HepG2 (cell line): Measurements from ENCODE around the gene PIK3CB. TPM values are rescaled to one million over a fixed set of nuclear protein-coding genes. Genes with fewer than 3 reads are reported as not detected.
A peak's percentile ranks its signal among the peaks of the same experiment; 100 is the strongest.

Source experiments
- DNMT3B ChIP-seq: conservative IDR thresholded peaks from 2 replicates; pipeline ENCODE4 v1.6.1; 2016; ENCODE audit warnings: missing biosample characterization, control low read depth
- ELF4 ChIP-seq: sonication (generic); formaldehyde crosslinking; IDR thresholded peaks from 2 replicates; pipeline ENCODE4 v1.5.0; 2020; ENCODE audit warnings: missing genetic modification reagents, mild to moderate bottlenecking, moderate library complexity, borderline replicate concordance
- KAT2B ChIP-seq: fragments of 150-350 bp; IDR thresholded peaks from 2 replicates; pipeline ENCODE4 v1.6.1; 2014; ENCODE audit warnings: low read depth, low read length, borderline replicate concordance
- MEF2D ChIP-seq: sonication (generic); formaldehyde crosslinking; IDR thresholded peaks from 2 replicates; pipeline ENCODE4 v1.5.1; 2020; ENCODE audit warnings: mild to moderate bottlenecking, missing genetic modification reagents
- MXD4 ChIP-seq: IDR thresholded peaks from 2 replicates; pipeline ENCODE4 v1.6.1; 2016; ENCODE audit warnings: mild to moderate bottlenecking, missing biosample characterization, missing genetic modification reagents
- NBN ChIP-seq: fragments of 450-650 bp; conservative IDR thresholded peaks from 2 replicates; pipeline ENCODE4 v1.6.1; 2017
- NCOA2 ChIP-seq: sonication (generic); formaldehyde crosslinking; IDR thresholded peaks from 2 replicates; pipeline ENCODE4 v1.8.0; 2022; ENCODE audit warnings: inconsistent platforms
- SATB2 ChIP-seq: sonication (generic); formaldehyde crosslinking; IDR thresholded peaks from 2 replicates; pipeline ENCODE4 v1.5.0; 2020; ENCODE audit warnings: missing genetic modification reagents
- SOX13 ChIP-seq, 3 experiments: fragments of 450-650 bp in 1 of 3; sonication (generic) in 1 of 3; formaldehyde crosslinking in 1 of 3; IDR thresholded peaks in 2 of 3; conservative IDR thresholded peaks in 1 of 3; 2 replicates each; pipeline versions ENCODE4 v1.5.0 to v1.6.1; 2016 to 2020; ENCODE audit warnings: antibody characterized with exemption in 1 of 3, mild to moderate bottlenecking in 1 of 3, missing compliant biosample characterization in 1 of 3, missing genetic modification reagents in 1 of 3, moderate library complexity in 1 of 3
- SP2 ChIP-seq: sonication (generic); formaldehyde crosslinking; IDR thresholded peaks from 2 replicates; pipeline ENCODE4 v1.5.1; 2020; ENCODE audit warnings: mild to moderate bottlenecking, missing genetic modification reagents
- STAG1 ChIP-seq: sonication (generic); formaldehyde crosslinking; IDR thresholded peaks from 2 replicates; pipeline ENCODE4 v1.4.0; 2020; ENCODE audit warnings: missing genetic modification reagents
- TARDBP ChIP-seq: sonication (generic); formaldehyde crosslinking; IDR thresholded peaks from 2 replicates; pipeline ENCODE4 v1.8.0; 2022; ENCODE audit warnings: mild to moderate bottlenecking, missing genetic modification reagents
- XRCC5 ChIP-seq: fragments of 200-400 bp; formaldehyde crosslinking; optimal IDR thresholded peaks from 2 replicates; pipeline ENCODE3; 2017; ENCODE audit warnings: mild to moderate bottlenecking, low read length
- ZC3H4 ChIP-seq: sonication (generic); formaldehyde crosslinking; IDR thresholded peaks from 2 replicates; pipeline ENCODE4 v1.4.0; 2020; ENCODE audit warnings: missing genetic modification reagents, borderline replicate concordance
- ZNF205 ChIP-seq: IDR thresholded peaks from 2 replicates; pipeline ENCODE4 v1.6.1; 2018; ENCODE audit warnings: missing biosample characterization, missing genetic modification reagents
- ZNF33B ChIP-seq: sonication (generic); formaldehyde crosslinking; IDR thresholded peaks from 2 replicates; pipeline ENCODE4 v1.5.1; 2020; ENCODE audit warnings: mild to moderate bottlenecking, missing genetic modification reagents
- ZNF460 ChIP-seq: sonication (generic); formaldehyde crosslinking; IDR thresholded peaks from 2 replicates; pipeline ENCODE4 v1.5.1; 2020; ENCODE audit warnings: missing genetic modification reagents, mild to moderate bottlenecking, borderline replicate concordance
- ZNF547 ChIP-seq: sonication (generic); formaldehyde crosslinking; IDR thresholded peaks from 2 replicates; pipeline ENCODE4 v1.5.1; 2020; ENCODE audit warnings: mild to moderate bottlenecking, missing genetic modification reagents
- ZNF564 ChIP-seq: sonication (generic); formaldehyde crosslinking; IDR thresholded peaks from 2 replicates; pipeline ENCODE4 v1.8.1; 2023; ENCODE audit warnings: mild to moderate bottlenecking, missing genetic modification reagents
- ZNF605 ChIP-seq: sonication (generic); formaldehyde crosslinking; IDR thresholded peaks from 2 replicates; pipeline ENCODE4 v1.8.0; 2022; ENCODE audit warnings: mild to moderate bottlenecking, missing genetic modification reagents
- ZNF619 ChIP-seq: sonication (generic); formaldehyde crosslinking; IDR thresholded peaks from 2 replicates; pipeline ENCODE4 v1.4.0; 2020; ENCODE audit warnings: mild to moderate bottlenecking, missing genetic modification reagents
- ZNF720 ChIP-seq: sonication (generic); formaldehyde crosslinking; IDR thresholded peaks from 2 replicates; pipeline ENCODE4 v1.4.0; 2020; ENCODE audit warnings: missing genetic modification reagents
- ZNF737 ChIP-seq: sonication (generic); formaldehyde crosslinking; IDR thresholded peaks from 2 replicates; pipeline ENCODE4 v1.5.0; 2020; ENCODE audit warnings: missing genetic modification reagents, mild to moderate bottlenecking, borderline replicate concordance
- ZNF841 ChIP-seq: sonication (generic); formaldehyde crosslinking; IDR thresholded peaks from 2 replicates; pipeline ENCODE4 v1.8.1; 2023; ENCODE audit warnings: missing genetic modification reagents, borderline replicate concordance
- ZSCAN9 ChIP-seq: IDR thresholded peaks from 2 replicates; pipeline ENCODE4 v1.6.1; 2016; ENCODE audit warnings: borderline replicate concordance
- polyA plus RNA-seq, 8 experiments: library from polyadenylated mRNA; depleted of rRNA in 3 of 8; stranded (reverse) in 7 of 8; unstranded in 1 of 8; fragments of >200 nt; fragmentation: Illumina TruSeq in 4 of 8; extraction: Trizol in 4 of 8; gene quantifications; 2 replicates each; pipeline versions ENCODE4 v1.2.1 to v1.2.3, GENCODE V29; 2011 to 2016; ENCODE audit warnings: low read depth in 4 of 8, missing spikeins in 1 of 8, mixed read lengths in 1 of 8; ENCODE audit not compliant: insufficient read depth in 1 of 8
- total RNA-seq, 5 experiments: library from RNA; depleted of rRNA; stranded (reverse); fragments of >200 nt; fragmentation: Illumina TruSeq; extraction: Trizol; gene quantifications; 2 replicates each; pipeline ENCODE4 v1.2.3, GENCODE V29; 2016; ENCODE audit warnings: low read depth in 1 of 5
- TF ChIP-seq, protein P1 (sequence below): IDR thresholded peaks from 2 replicates; pipeline ENCODE4 v1.6.1; 2016; ENCODE audit warnings: low read depth, borderline replicate concordance
- TF ChIP-seq, protein P2 (sequence below): sonication (generic); formaldehyde crosslinking; IDR thresholded peaks from 2 replicates; pipeline ENCODE4 v1.5.0; 2020; ENCODE audit warnings: missing genetic modification reagents, mild to moderate bottlenecking, borderline replicate concordance
- TF ChIP-seq, protein P3 (sequence below): sonication (generic); formaldehyde crosslinking; IDR thresholded peaks from 2 replicates; pipeline ENCODE4 v1.9.0; 2022; ENCODE audit warnings: missing genetic modification reagents, mild to moderate bottlenecking, borderline replicate concordance
- TF ChIP-seq, protein P4 (sequence below): sonication (generic); formaldehyde crosslinking; IDR thresholded peaks from 2 replicates; pipeline ENCODE4 v1.5.0; 2020; ENCODE audit warnings: missing genetic modification reagents

The PIK3CB gene
- total and polyA plus RNA-seq, 2 of the 13 experiments (the other 11 are each of a cell fraction or from before 2014, with no cell fraction given) = 6.6 to 18.7 TPM

DNA sequence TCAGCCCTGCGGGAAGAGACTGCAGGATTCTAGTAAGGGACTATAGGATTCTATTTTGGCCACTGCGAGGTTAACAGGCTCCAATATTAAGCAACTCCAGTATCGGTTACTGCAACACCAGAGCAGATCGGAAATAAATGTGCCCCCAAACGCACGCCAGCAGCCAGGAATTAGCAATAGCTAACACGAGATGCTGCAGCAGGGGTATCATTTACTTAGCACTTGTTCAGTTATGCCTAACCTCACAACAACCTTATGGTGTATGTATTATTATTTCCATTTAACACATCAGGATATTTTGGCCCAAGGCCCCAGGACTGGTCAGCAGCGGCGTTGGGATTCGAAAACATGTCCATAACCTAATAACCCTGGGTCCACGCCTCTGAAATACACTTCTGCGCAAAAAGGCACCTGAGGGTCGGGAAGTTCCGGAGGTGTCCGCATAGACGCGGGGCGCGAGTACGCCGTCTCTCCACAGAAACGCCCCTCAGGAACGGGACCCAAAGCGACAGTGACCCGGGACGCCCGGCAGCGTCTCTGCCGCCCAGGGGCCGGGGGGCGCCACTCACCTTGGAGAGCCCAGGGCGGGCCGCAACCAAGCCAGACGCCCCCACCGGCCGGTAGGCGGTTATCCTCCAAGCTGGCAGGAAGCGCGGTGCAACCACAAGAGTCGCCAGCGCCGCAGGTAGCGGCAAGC is 681 bp downstream of the PIK3CB start (continued):
- no peak for TF ChIP-seq SOX13 (IDR thresholded peaks at IDR 0.05)
- TF ChIP-seq SOX13 (CRISPR knock-in tag; conservative IDR thresholded peaks at IDR 0.05 in 1 of 2, IDR thresholded peaks at IDR 0.05 in 1 of 2) = 0 out of 4 replicates have a peak, but pooled peaks of 1 of the 2 experiments have one; percentile 35
- TF ChIP-seq ZNF205 (CRISPR knock-in tag) = peak; percentile 32; the same call in 1 of the 2 replicates
- TF ChIP-seq STAG1 = peak; percentile 67
- peak; percentile 57; the same call in 1 of the 2 replicates for TF ChIP-seq ZNF564 (CRISPR knock-in tag)
- peak; percentile 63 for TF ChIP-seq ZNF605 (CRISPR knock-in tag)
- TF ChIP-seq, protein P1, sequence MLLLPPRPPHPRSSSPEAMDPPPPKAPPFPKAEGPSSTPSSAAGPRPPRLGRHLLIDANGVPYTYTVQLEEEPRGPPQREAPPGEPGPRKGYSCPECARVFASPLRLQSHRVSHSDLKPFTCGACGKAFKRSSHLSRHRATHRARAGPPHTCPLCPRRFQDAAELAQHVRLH (CRISPR knock-in tag) = peak; percentile 55; the same call in 1 of the 2 replicates
- TF ChIP-seq DNMT3B (CRISPR knock-in tag) = no peak
- TF ChIP-seq ZNF460 (CRISPR knock-in tag) = no peak
- no peak for TF ChIP-seq ZNF619 (CRISPR knock-in tag)
- TF ChIP-seq MEF2D (CRISPR knock-in tag) = no peak
- TF ChIP-seq KAT2B = no peak
- no peak for TF ChIP-seq ZNF720
- no peak for TF ChIP-seq NBN
- TF ChIP-seq ELF4 (CRISPR knock-in tag) = no peak; the same call in 1 of the 2 replicates
- no peak; the same call in 1 of the 2 replicates for TF ChIP-seq MXD4 (CRISPR knock-in tag)
- no peak for TF ChIP-seq TARDBP
- TF ChIP-seq XRCC5 = no peak
- TF ChIP-seq, protein P2, sequence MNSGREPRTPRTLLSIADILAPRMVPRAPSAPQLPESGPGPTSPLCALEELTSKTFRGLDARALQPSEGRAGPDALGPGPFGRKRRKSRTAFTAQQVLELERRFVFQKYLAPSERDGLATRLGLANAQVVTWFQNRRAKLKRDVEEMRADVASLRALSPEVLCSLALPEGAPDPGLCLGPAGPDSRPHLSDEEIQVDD (CRISPR knock-in tag) = no peak
- TF ChIP-seq, protein P3, sequence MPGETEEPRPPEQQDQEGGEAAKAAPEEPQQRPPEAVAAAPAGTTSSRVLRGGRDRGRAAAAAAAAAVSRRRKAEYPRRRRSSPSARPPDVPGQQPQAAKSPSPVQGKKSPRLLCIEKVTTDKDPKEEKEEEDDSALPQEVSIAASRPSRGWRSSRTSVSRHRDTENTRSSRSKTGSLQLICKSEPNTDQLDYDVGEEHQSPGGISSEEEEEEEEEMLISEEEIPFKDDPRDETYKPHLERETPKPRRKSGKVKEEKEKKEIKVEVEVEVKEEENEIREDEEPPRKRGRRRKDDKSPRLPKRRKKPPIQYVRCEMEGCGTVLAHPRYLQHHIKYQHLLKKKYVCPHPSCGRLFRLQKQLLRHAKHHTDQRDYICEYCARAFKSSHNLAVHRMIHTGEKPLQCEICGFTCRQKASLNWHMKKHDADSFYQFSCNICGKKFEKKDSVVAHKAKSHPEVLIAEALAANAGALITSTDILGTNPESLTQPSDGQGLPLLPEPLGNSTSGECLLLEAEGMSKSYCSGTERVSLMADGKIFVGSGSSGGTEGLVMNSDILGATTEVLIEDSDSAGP (CRISPR knock-in tag) = no peak; the same call in 1 of the 2 replicates
- TF ChIP-seq, protein P4, sequence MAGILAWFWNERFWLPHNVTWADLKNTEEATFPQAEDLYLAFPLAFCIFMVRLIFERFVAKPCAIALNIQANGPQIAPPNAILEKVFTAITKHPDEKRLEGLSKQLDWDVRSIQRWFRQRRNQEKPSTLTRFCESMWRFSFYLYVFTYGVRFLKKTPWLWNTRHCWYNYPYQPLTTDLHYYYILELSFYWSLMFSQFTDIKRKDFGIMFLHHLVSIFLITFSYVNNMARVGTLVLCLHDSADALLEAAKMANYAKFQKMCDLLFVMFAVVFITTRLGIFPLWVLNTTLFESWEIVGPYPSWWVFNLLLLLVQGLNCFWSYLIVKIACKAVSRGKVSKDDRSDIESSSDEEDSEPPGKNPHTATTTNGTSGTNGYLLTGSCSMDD = no peak
- 0 out of 2 replicates have a peak, but pooled peaks have one; percentile 10 for TF ChIP-seq NCOA2
- no peak for TF ChIP-seq SP2 (CRISPR knock-in tag)
- TF ChIP-seq ZSCAN9 (CRISPR knock-in tag) = no peak
- TF ChIP-seq SATB2 = no peak
- 0 out of 2 replicates have a peak, but pooled peaks have one; percentile 63 for TF ChIP-seq ZNF33B (CRISPR knock-in tag)
- no peak for TF ChIP-seq ZNF841
- TF ChIP-seq ZNF737 (CRISPR knock-in tag) = no peak
- no peak for TF ChIP-seq ZNF547 (CRISPR knock-in tag)
- no peak for TF ChIP-seq ZC3H4
